Type B pancreatic cell (in vitro differentiated cells): ENCODE measurements around the gene KRTAP21-2. TPM values are rescaled to one million over a fixed set of nuclear protein-coding genes. Genes with fewer than 3 reads are reported as not detected.

Experiments
- DNase-seq: peaks from one replicate; pipeline ENCODE4 v3.0.0; 2021; ENCODE audit warnings: mixed read lengths; ENCODE audit not compliant: unreplicated experiment; ENCODE audit errors: extremely low spot score
- H3K27ac Mint-ChIP-seq: 2 replicates; pipeline ENCODE4 v1.8.0; 2021; ENCODE audit warnings: mild to moderate bottlenecking, mixed read lengths
- H3K27me3 Mint-ChIP-seq: 2 replicates; pipeline ENCODE4 v1.8.0; 2021; ENCODE audit warnings: mixed read lengths
- H3K36me3 Mint-ChIP-seq: 2 replicates; pipeline ENCODE4 v1.8.0; 2021; ENCODE audit warnings: mixed read lengths
- H3K4me1 Mint-ChIP-seq: one replicate; pipeline ENCODE4 v1.8.0; 2021; ENCODE audit warnings: mixed read lengths; ENCODE audit not compliant: unreplicated experiment
- H3K4me3 Mint-ChIP-seq: 2 replicates; pipeline ENCODE4 v1.8.0; 2021; ENCODE audit warnings: mild to moderate bottlenecking, mixed read lengths
- H3K9me3 Mint-ChIP-seq: 2 replicates; pipeline ENCODE4 v1.8.0; 2021; ENCODE audit warnings: mixed read lengths
- CTCF ChIP-seq: fragments of 200-600 bp; sonication (generic); conservative IDR thresholded peaks from 2 replicates; pipeline ENCODE4 v1.5.0; 2021; ENCODE audit warnings: antibody characterized with exemption, mild to moderate bottlenecking
- total RNA-seq: library from RNA; stranded (reverse); gene quantifications from 2 replicates; pipeline ENCODE4 v1.2.1, GENCODE V29; 2021; ENCODE audit warnings: low replicate concordance

Gene KRTAP21-2
- total RNA-seq, 1 donor from 2014 or later: not detected

GRCh38 chr21:30718239-30718909, 28.7 kb downstream of the KRTAP21-2 start, which contains the start of gene KRTAP21-3:
KRTAP21-3 (minus strand) TSS chr21:30718777; CDS start chr21:30718759, 18 bp downstream.
- no peaks in the 10 kb centered on the region for H3K36me3 Mint-ChIP-seq
- no peaks in the 10 kb centered on the region for H3K9me3 Mint-ChIP-seq
- no peaks in the 10 kb centered on the region for H3K4me1 Mint-ChIP-seq
- no peak within 1 kb of the TSS for H3K27ac Mint-ChIP-seq
- no peak within 1 kb of the TSS for H3K4me3 Mint-ChIP-seq
- DNase-seq: no peak
- H3K27me3 Mint-ChIP-seq: no peaks in the 10 kb centered on the region
- TF ChIP-seq CTCF: no peak

DNA sequence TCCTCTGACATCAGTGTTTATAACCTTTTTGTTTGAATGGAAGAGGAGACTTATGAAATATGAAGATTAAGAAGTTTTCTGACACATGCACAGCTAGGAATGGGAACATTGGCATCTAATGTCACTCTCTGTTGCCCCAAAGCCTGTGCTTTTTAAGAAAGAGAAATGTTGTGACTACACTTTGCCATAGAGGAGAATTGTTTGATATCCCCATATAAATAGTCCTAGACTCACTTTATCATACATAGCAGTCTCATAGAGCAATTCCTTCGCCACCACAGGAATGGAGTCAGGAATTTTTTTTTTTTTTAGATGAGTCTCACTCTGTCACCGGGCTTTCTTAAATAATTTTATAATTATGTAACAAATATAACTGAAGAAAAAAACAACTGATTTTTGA, 30.0 kb downstream of the KRTAP21-2 start:
- Mint-ChIP-seq H3K36me3 (no peaks in the 10 kb centered on the region), H3K4me1 (no peaks in the 10 kb centered on the region), H3K27me3 (no peaks in the 10 kb centered on the region), H3K4me3 (no peak overlapping the region), H3K9me3 (no peaks in the 10 kb centered on the region), H3K27ac (no peak overlapping the region)
- no peak for DNase-seq
- TF ChIP-seq CTCF: no peak

DNA sequence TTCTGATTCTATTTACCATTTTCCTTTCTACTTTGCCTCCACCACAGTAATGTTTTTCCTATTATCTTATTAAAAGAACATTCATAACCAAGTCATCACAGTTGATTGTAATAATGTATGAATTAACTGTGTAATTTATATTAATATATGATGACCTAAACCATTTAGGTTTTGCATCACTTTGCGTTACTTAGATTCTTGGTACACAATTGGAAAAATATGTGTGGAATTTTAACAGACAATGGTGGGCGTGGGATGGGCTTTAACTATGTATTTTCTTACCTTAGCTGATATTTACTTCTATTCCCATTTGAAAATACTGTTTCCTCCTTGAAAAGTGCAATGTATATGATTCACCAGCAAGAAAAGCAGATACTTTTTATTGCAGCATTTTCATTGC, 32.1 kb downstream of the KRTAP21-2 start:
- H3K27ac Mint-ChIP-seq: no peak overlapping the region
- H3K27me3 Mint-ChIP-seq: no peaks in the 10 kb centered on the region
- DNase-seq: no peak
- no peaks in the 10 kb centered on the region for H3K4me1 Mint-ChIP-seq
- H3K4me3 Mint-ChIP-seq: no peak overlapping the region
- no peaks in the 10 kb centered on the region for H3K36me3 Mint-ChIP-seq
- no peaks in the 10 kb centered on the region for H3K9me3 Mint-ChIP-seq
- TF ChIP-seq CTCF: no peak

- DNase-seq: no peak
- Mint-ChIP-seq H3K4me1 (no peaks in the 10 kb centered on the region), H3K9me3 (no peaks in the 10 kb centered on the region), H3K27me3 (no peaks in the 10 kb centered on the region), H3K36me3 (no peaks in the 10 kb centered on the region), H3K4me3 (no peak overlapping the region), H3K27ac (no peak overlapping the region)
- TF ChIP-seq CTCF: no peak
Measured at GRCh38 chr21:30714456-30714855, 32.6 kb downstream of the KRTAP21-2 start.

DNA sequence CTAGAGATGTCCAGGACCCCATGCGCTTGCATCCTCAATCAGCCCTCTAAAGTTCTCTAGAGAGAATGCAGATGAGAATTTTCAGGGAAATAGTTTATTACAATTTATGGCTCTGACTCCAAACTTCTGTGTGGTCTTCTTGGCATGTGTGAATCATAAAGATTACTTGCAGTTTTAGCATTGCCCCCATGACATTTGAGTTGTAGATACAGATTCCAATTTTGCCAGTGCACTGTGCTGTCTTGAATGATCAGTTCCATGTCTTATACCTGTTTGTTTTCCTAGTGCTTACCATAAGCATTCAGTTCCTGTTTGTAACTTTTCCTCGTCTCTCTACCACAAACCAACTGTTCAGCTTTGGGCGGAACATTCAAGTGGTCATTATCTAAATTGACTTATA, 33.3 kb downstream of the KRTAP21-2 start:
- no peak for DNase-seq
- H3K4me1 Mint-ChIP-seq: no peaks in the 10 kb centered on the region
- H3K4me3 Mint-ChIP-seq: no peak overlapping the region
- no peaks in the 10 kb centered on the region for H3K9me3 Mint-ChIP-seq
- no peak for TF ChIP-seq CTCF
- no peaks in the 10 kb centered on the region for H3K27me3 Mint-ChIP-seq
- no peak overlapping the region for H3K27ac Mint-ChIP-seq
- no peaks in the 10 kb centered on the region for H3K36me3 Mint-ChIP-seq
